ENCODE results near the gene SH3TC1. TPM values are rescaled to one million over a fixed set of nuclear protein-coding genes. Genes with fewer than 3 reads are reported as not detected.
A peak's percentile ranks its signal among the peaks of the same experiment; 100 is the strongest.

Gene SH3TC1
- total and polyA plus RNA-seq, 4 experiments from 2014 or later: 7.9 to 41.3 (median 25.7) TPM

GRCh38 chr4:8153441-8153840 is 45.6 kb upstream of the SH3TC1 start:
- H3K9me3 ChIP-seq (ENCODE audit: control insufficient read depth in 1 of 2, low read length in 2 of 2): no peaks in the 10 kb centered on the region
- ChIA-PET CTCF (ENCODE audit: partially characterized antibody) (interaction anchor here (1.1 kb wide), 1 partner anchor 88 kb away, joined by 3 read pairs; no protein-coding TSS in a partner anchor), POLR2A (ENCODE audit: partially characterized antibody) (no interaction called here)
- Mint-ChIP-seq H3K9me3 (no peaks in the 10 kb centered on the region), H3K36me3 (no peaks in the 10 kb centered on the region), H3K4me1 (peaks cover 1 to 11% (median 6%) of the 10 kb centered on the region in 4 donors), H3K27me3 (peaks cover 1 to 3% of the 10 kb centered on the region in 2 donors), H3K4me3 (no peak overlapping the region), H3K27ac (no peak overlapping the region)
- peaks cover 5% of the 10 kb centered on the region for H3K27me3 ChIP-seq (ENCODE audit: insufficient read depth, low read length)
- peaks cover 9% of the 10 kb centered on the region for H3K4me1 ChIP-seq (ENCODE audit: insufficient read depth, low read length)
- no peak overlapping the region for H3K27ac ChIP-seq (ENCODE audit: low read depth, low read length)
- no peak for DNase-seq
- no peak overlapping the region for H3K4me3 ChIP-seq (ENCODE audit: low read length in 2 of 2)
- no peaks in the 10 kb centered on the region for H3K36me3 ChIP-seq (ENCODE audit: insufficient read depth, low read length)
- intact Hi-C loops (cut with micrococcal nuclease): loop anchor here (10.0 kb wide), 2 partner anchors 219 to 271 kb away; partner anchors contain the start of gene AFAP1

GRCh38 chr4:8155048-8155447 is 44.0 kb upstream of the SH3TC1 start:
- DNase-seq: no peak
- POLR2A ChIA-PET (ENCODE audit: partially characterized antibody): no interaction called here
- Mint-ChIP-seq H3K27ac (peak overlapping the region in 1 of 7 donors; percentile 10), H3K9me3 (peaks cover 0 to 3% (median 0%) of the 10 kb centered on the region in 8 donors), H3K27me3 (peaks cover 1 to 6% of the 10 kb centered on the region in 2 donors), H3K36me3 (peaks cover 0 to 4% of the 10 kb centered on the region in 2 donors), H3K4me3 (no peak overlapping the region), H3K4me1 (peaks cover 10 to 24% (median 16%) of the 10 kb centered on the region in 4 donors)
- CTCF ChIA-PET (ENCODE audit: partially characterized antibody): no interaction called here
- no peak overlapping the region for H3K4me3 ChIP-seq (ENCODE audit: low read length in 2 of 2)
- intact Hi-C loops (cut with micrococcal nuclease): loop anchor here (5.0 to 10.0 kb wide), 4 partner anchors 220 to 997 kb away; partner anchors contain the start of genes ACOX3, AFAP1 and TRMT44
- H3K4me1 ChIP-seq (ENCODE audit: insufficient read depth, low read length): peaks cover 15% of the 10 kb centered on the region
- no peaks in the 10 kb centered on the region for H3K9me3 ChIP-seq (ENCODE audit: control insufficient read depth in 1 of 2, low read length in 2 of 2)
- no peaks in the 10 kb centered on the region for H3K36me3 ChIP-seq (ENCODE audit: insufficient read depth, low read length)
- peaks cover 5% of the 10 kb centered on the region for H3K27me3 ChIP-seq (ENCODE audit: insufficient read depth, low read length)
- H3K27ac ChIP-seq (ENCODE audit: low read depth, low read length): no peak overlapping the region

- Mint-ChIP-seq H3K4me3 (peak overlapping the region in 1 of 8 donors; percentile 73), H3K9me3 (peaks cover 0 to 3% (median 0%) of the 10 kb centered on the region in 8 donors), H3K4me1 (peaks cover 11 to 29% (median 19%) of the 10 kb centered on the region in 4 donors), H3K27me3 (peaks cover 1 to 6% of the 10 kb centered on the region in 2 donors), H3K36me3 (peaks cover 0 to 4% of the 10 kb centered on the region in 2 donors), H3K27ac (peak overlapping the region in 1 of 7 donors; percentile 57)
- Histone ChIP-seq H3K27me3 (ENCODE audit: insufficient read depth, low read length) (peaks cover 5% of the 10 kb centered on the region), H3K4me3 (ENCODE audit: low read length in 2 of 2) (no peak overlapping the region), H3K36me3 (ENCODE audit: insufficient read depth, low read length) (no peaks in the 10 kb centered on the region), H3K9me3 (ENCODE audit: control insufficient read depth in 1 of 2, low read length in 2 of 2) (no peaks in the 10 kb centered on the region), H3K27ac (ENCODE audit: low read depth, low read length) (no peak overlapping the region), H3K4me1 (ENCODE audit: insufficient read depth, low read length) (peaks cover 15% of the 10 kb centered on the region)
- ChIA-PET POLR2A (ENCODE audit: partially characterized antibody) (interaction anchor here (0.8 kb wide), 1 partner anchor 24 kb away, joined by 5 read pairs; no protein-coding TSS in a partner anchor), CTCF (ENCODE audit: partially characterized antibody) (interaction anchor here (1.3 kb wide), 1 partner anchor 247 kb away, joined by 3 read pairs; no protein-coding TSS in a partner anchor)
- DNase-seq: no peak
- intact Hi-C loops (cut with micrococcal nuclease): loop anchor here (5.0 to 10.0 kb wide), 4 partner anchors 221 to 996 kb away; partner anchors contain the start of genes ACOX3, AFAP1 and TRMT44
These were observed 43.2 kb upstream of the SH3TC1 start for GRCh38 chr4:8155660-8156421.

GRCh38 chr4:8156617-8157016 is 42.5 kb upstream of the SH3TC1 start:
- Mint-ChIP-seq H3K4me3 (peak overlapping the region in 2 of 8 donors; percentile 41 to 63), H3K27ac (no peak overlapping the region), H3K9me3 (peaks cover 0 to 3% (median 0%) of the 10 kb centered on the region in 8 donors), H3K4me1 (peaks cover 11 to 29% (median 19%) of the 10 kb centered on the region in 4 donors), H3K27me3 (peaks cover 1 to 6% of the 10 kb centered on the region in 2 donors), H3K36me3 (peaks cover 0 to 4% of the 10 kb centered on the region in 2 donors)
- intact Hi-C loops (cut with micrococcal nuclease): loop anchor here (5.0 to 10.0 kb wide), 4 partner anchors 222 to 996 kb away; partner anchors contain the start of genes ACOX3, AFAP1 and TRMT44
- Histone ChIP-seq H3K27me3 (ENCODE audit: insufficient read depth, low read length) (peaks cover 5% of the 10 kb centered on the region), H3K36me3 (ENCODE audit: insufficient read depth, low read length) (no peaks in the 10 kb centered on the region), H3K9me3 (ENCODE audit: control insufficient read depth in 1 of 2, low read length in 2 of 2) (no peaks in the 10 kb centered on the region), H3K4me3 (ENCODE audit: low read length in 2 of 2) (no peak overlapping the region), H3K4me1 (ENCODE audit: insufficient read depth, low read length) (peaks cover 15% of the 10 kb centered on the region), H3K27ac (ENCODE audit: low read depth, low read length) (no peak overlapping the region)
- ChIA-PET CTCF (ENCODE audit: partially characterized antibody) (interaction anchor here (0.5 to 1.3 kb wide), 2 partner anchors 198 to 246 kb away, joined by 3 read pairs; no protein-coding TSS in a partner anchor), POLR2A (ENCODE audit: partially characterized antibody) (interaction anchor here (0.8 kb wide), 1 partner anchor 23 kb away, joined by 5 read pairs; no protein-coding TSS in a partner anchor)
- no peak for DNase-seq

GRCh38 chr4:8157496-8157895 is 41.6 kb upstream of the SH3TC1 start:
- H3K4me1 ChIP-seq (ENCODE audit: insufficient read depth, low read length): peaks cover 15% of the 10 kb centered on the region
- ChIA-PET CTCF (ENCODE audit: partially characterized antibody) (interaction anchor here (1.8 kb wide), 1 partner anchor 19 kb away, joined by 5 read pairs; no protein-coding TSS in a partner anchor), POLR2A (ENCODE audit: partially characterized antibody) (interaction anchor here (3.0 kb wide), 1 partner anchor 43 kb away, joined by 25 read pairs; the partner anchor contains the start of gene SH3TC1)
- H3K9me3 Mint-ChIP-seq: peaks cover 0 to 3% (median 0%) of the 10 kb centered on the region in 8 donors
- peaks cover 1 to 6% of the 10 kb centered on the region in 2 donors for H3K27me3 Mint-ChIP-seq
- H3K9me3 ChIP-seq (ENCODE audit: control insufficient read depth in 1 of 2, low read length in 2 of 2): no peaks in the 10 kb centered on the region
- peak overlapping the region in 1 of 7 donors; percentile 42 for H3K27ac Mint-ChIP-seq
- peaks cover 0 to 4% of the 10 kb centered on the region in 2 donors for H3K36me3 Mint-ChIP-seq
- no peaks in the 10 kb centered on the region for H3K36me3 ChIP-seq (ENCODE audit: insufficient read depth, low read length)
- H3K4me3 ChIP-seq (ENCODE audit: low read length in 2 of 2): peak overlapping the region in 1 of 2 donors; percentile 83
- peaks cover 5% of the 10 kb centered on the region for H3K27me3 ChIP-seq (ENCODE audit: insufficient read depth, low read length)
- peaks cover 11 to 29% (median 19%) of the 10 kb centered on the region in 4 donors for H3K4me1 Mint-ChIP-seq
- no peak overlapping the region for H3K27ac ChIP-seq (ENCODE audit: low read depth, low read length)
- no peak for DNase-seq
- H3K4me3 Mint-ChIP-seq: peak overlapping the region; percentile 50 to 74 (median 66)
- intact Hi-C loops (cut with micrococcal nuclease): loop anchor here (5.0 to 10.0 kb wide), 4 partner anchors 223 to 995 kb away; partner anchors contain the start of genes ACOX3, AFAP1 and TRMT44

- Mint-ChIP-seq H3K27ac (no peak overlapping the region), H3K27me3 (peaks cover 1 to 6% of the 10 kb centered on the region in 2 donors), H3K36me3 (peaks cover 0 to 4% of the 10 kb centered on the region in 2 donors), H3K9me3 (peaks cover 0 to 3% (median 0%) of the 10 kb centered on the region in 8 donors), H3K4me3 (peak overlapping the region; percentile 61 to 94 (median 74)), H3K4me1 (peaks cover 11 to 29% (median 19%) of the 10 kb centered on the region in 4 donors)
- Histone ChIP-seq H3K27ac (ENCODE audit: low read depth, low read length) (peak overlapping the region; percentile 41), H3K4me1 (ENCODE audit: insufficient read depth, low read length) (peaks cover 15% of the 10 kb centered on the region), H3K9me3 (ENCODE audit: control insufficient read depth in 1 of 2, low read length in 2 of 2) (no peaks in the 10 kb centered on the region), H3K4me3 (ENCODE audit: low read length in 2 of 2) (peak overlapping the region; percentile 23 to 83), H3K36me3 (ENCODE audit: insufficient read depth, low read length) (no peaks in the 10 kb centered on the region), H3K27me3 (ENCODE audit: insufficient read depth, low read length) (peaks cover 5% of the 10 kb centered on the region)
- intact Hi-C loops (cut with micrococcal nuclease): loop anchor here (2.0 to 10.0 kb wide), 7 partner anchors 43 to 994 kb away; partner anchors contain the start of genes ACOX3, AFAP1 and TRMT44
- ChIA-PET POLR2A (ENCODE audit: partially characterized antibody) (interaction anchor here (0.5 to 3.0 kb wide), 8 partner anchors 14 to 994 kb away, joined by 3 to 25 read pairs (median 4); partner anchors contain the start of genes ACOX3, SH3TC1 and TRMT44), CTCF (ENCODE audit: partially characterized antibody) (interaction anchor here (1.8 kb wide), 1 partner anchor 19 kb away, joined by 5 read pairs; no protein-coding TSS in a partner anchor)
- DNase-seq: no peak
These were observed 41.0 kb upstream of the SH3TC1 start for GRCh38 chr4:8157944-8158709.
